Astrocyte (in vitro differentiated cells and primary cell): ENCODE data around the gene MEGF11. TPM values are rescaled to one million over a fixed set of nuclear protein-coding genes. Genes with fewer than 3 reads are reported as not detected.

Experiments used
- DNase-seq: peaks from one replicate; pipeline ENCODE4 v3.0.0-alpha.2; 2010; ENCODE audit warnings: low read depth
- FAIRE-seq: peaks from 2 replicates; lab custom pipeline; 2011; peaks lifted over from hg19 to GRCh38; lab: Jason Lieb, UNC
- H2AFZ ChIP-seq: 2 replicates; pipeline ENCODE4 v1.6.0; 2012; ENCODE audit warnings: low read depth, low read length, inconsistent platforms
- H3K27ac ChIP-seq: 2 replicates; pipeline ENCODE4 v1.5.1; 2011; ENCODE audit warnings: low read depth, low read length, inconsistent platforms
- H3K27me3 ChIP-seq: 2 replicates; pipeline ENCODE4 v1.6.0; 2011; ENCODE audit warnings: low read length, inconsistent platforms; ENCODE audit not compliant: insufficient read depth
- H3K36me3 ChIP-seq: 2 replicates; pipeline ENCODE4 v1.5.1; 2011; ENCODE audit warnings: low read length, inconsistent platforms; ENCODE audit not compliant: insufficient read depth
- H3K4me1 ChIP-seq: 2 replicates; pipeline ENCODE4 v1.5.1; 2011; ENCODE audit warnings: low read length, inconsistent platforms; ENCODE audit not compliant: insufficient read depth
- H3K4me2 ChIP-seq: 2 replicates; pipeline ENCODE4 v1.6.0; 2012; ENCODE audit warnings: low read length, inconsistent platforms
- H3K4me3 ChIP-seq: 2 replicates; pipeline ENCODE4 v1.5.1; 2011; ENCODE audit warnings: low read depth, mild to moderate bottlenecking, low read length, inconsistent platforms; ENCODE audit not compliant: insufficient read depth
- H3K79me2 ChIP-seq: 2 replicates; pipeline ENCODE4 v1.6.0; 2012; ENCODE audit warnings: mild to moderate bottlenecking, low read length, inconsistent platforms; ENCODE audit not compliant: insufficient read depth
- H3K9ac ChIP-seq: 2 replicates; pipeline ENCODE4 v1.6.0; 2012; ENCODE audit warnings: mild to moderate bottlenecking, low read length, inconsistent platforms
- H3K9me3 ChIP-seq: 2 replicates; pipeline ENCODE4 v1.5.1; 2012; ENCODE audit warnings: low read depth, mild to moderate bottlenecking, low read length, inconsistent platforms; ENCODE audit not compliant: insufficient read depth
- H4K20me1 ChIP-seq: 2 replicates; pipeline ENCODE4 v1.6.0; 2012; ENCODE audit warnings: low read length, inconsistent platforms; ENCODE audit not compliant: insufficient read depth
- H3K27ac Mint-ChIP-seq: one replicate; pipeline ENCODE4 v1.8.0; 2021; ENCODE audit warnings: mild to moderate bottlenecking, mixed read lengths; ENCODE audit not compliant: unreplicated experiment
- H3K27me3 Mint-ChIP-seq: one replicate; pipeline ENCODE4 v1.8.0; 2021; ENCODE audit warnings: low read depth, mixed read lengths; ENCODE audit not compliant: unreplicated experiment
- H3K36me3 Mint-ChIP-seq: one replicate; pipeline ENCODE4 v1.8.0; 2021; ENCODE audit warnings: low read depth, mixed read lengths; ENCODE audit not compliant: unreplicated experiment
- H3K4me1 Mint-ChIP-seq: one replicate; pipeline ENCODE4 v1.8.0; 2021; ENCODE audit warnings: low read depth, mixed read lengths; ENCODE audit not compliant: unreplicated experiment
- H3K4me3 Mint-ChIP-seq: one replicate; pipeline ENCODE4 v1.8.0; 2021; ENCODE audit warnings: mild to moderate bottlenecking, moderate library complexity, mixed read lengths; ENCODE audit not compliant: unreplicated experiment
- H3K9me3 Mint-ChIP-seq: one replicate; pipeline ENCODE4 v1.8.0; 2021; ENCODE audit warnings: mild to moderate bottlenecking, mixed read lengths; ENCODE audit not compliant: unreplicated experiment
- CTCF ChIP-seq: IDR thresholded peaks from 2 replicates; pipeline ENCODE4 v1.5.1; 2011; ENCODE audit warnings: low read depth, mild to moderate bottlenecking, inconsistent platforms, low read length, moderate library complexity; ENCODE audit not compliant: insufficient read depth
- EZH2 ChIP-seq: IDR thresholded peaks from 2 replicates; pipeline ENCODE4 v1.6.1; 2012; ENCODE audit warnings: mild to moderate bottlenecking, low read length, inconsistent platforms; ENCODE audit not compliant: insufficient read depth
- total RNA-seq: library from RNA; stranded (reverse); gene quantifications from 2 replicates; pipeline ENCODE4 v1.2.1, GENCODE V29; 2021

Gene MEGF11
- total RNA-seq, 1 donor from 2014 or later = 0.16 TPM

- H3K36me3 ChIP-seq = no peaks in the 10 kb centered on the region
- H3K27ac Mint-ChIP-seq = no peak overlapping the region
- peaks cover 12% of the 10 kb centered on the region for H3K4me1 Mint-ChIP-seq
- peaks cover 47% of the 10 kb centered on the region for H3K27me3 Mint-ChIP-seq
- no peaks in the 10 kb centered on the region for H3K4me1 ChIP-seq
- no peak overlapping the region for H3K4me2 ChIP-seq
- H3K36me3 Mint-ChIP-seq = no peaks in the 10 kb centered on the region
- no peaks in the 10 kb centered on the region for H4K20me1 ChIP-seq
- no peak overlapping the region for H3K9ac ChIP-seq
- H3K79me2 ChIP-seq = no peaks in the 10 kb centered on the region
- no peak overlapping the region for H2AFZ ChIP-seq
- H3K4me3 Mint-ChIP-seq = no peak overlapping the region
- H3K4me3 ChIP-seq = no peak overlapping the region
- DNase-seq = no peak
- no peaks in the 10 kb centered on the region for H3K9me3 Mint-ChIP-seq
- FAIRE-seq = no peak
- no peak for TF ChIP-seq CTCF
- H3K27me3 ChIP-seq = peaks cover 33% of the 10 kb centered on the region
- H3K27ac ChIP-seq = no peak overlapping the region
- H3K9me3 ChIP-seq = no peaks in the 10 kb centered on the region
These were observed 290.2 kb downstream of the MEGF11 start for GRCh38 chr15:65963358-65963757.

DNA sequence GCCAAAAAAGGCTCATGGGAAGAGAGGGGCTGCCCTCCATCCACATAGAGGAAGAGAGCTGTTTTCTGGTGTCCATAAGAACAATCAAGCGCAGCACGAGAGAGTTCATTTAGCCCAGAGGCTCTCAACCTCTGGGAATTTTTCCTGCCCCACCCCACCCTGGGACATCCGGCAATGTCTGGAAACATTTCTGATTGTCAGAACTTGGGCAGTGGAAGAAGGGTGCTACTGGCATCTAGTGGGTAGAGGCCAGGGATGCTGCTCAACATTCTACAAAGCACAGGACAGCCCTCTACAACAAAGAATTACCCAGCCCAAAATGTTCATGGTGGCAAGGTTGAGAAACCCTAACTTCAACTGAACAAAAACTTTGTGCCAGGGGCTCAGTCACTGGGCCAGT lies 291.4 kb downstream of the MEGF11 start:
- Histone ChIP-seq H3K9ac (no peak overlapping the region), H4K20me1 (no peaks in the 10 kb centered on the region), H3K4me3 (no peak overlapping the region), H3K4me2 (no peak overlapping the region), H3K79me2 (no peaks in the 10 kb centered on the region), H2AFZ (no peak overlapping the region), H3K27me3 (peaks cover 27% of the 10 kb centered on the region), H3K27ac (no peak overlapping the region), H3K36me3 (no peaks in the 10 kb centered on the region), H3K4me1 (no peaks in the 10 kb centered on the region), H3K9me3 (no peaks in the 10 kb centered on the region)
- no peak for TF ChIP-seq EZH2
- TF ChIP-seq CTCF = no peak
- no peak overlapping the region for H3K4me3 Mint-ChIP-seq
- H3K9me3 Mint-ChIP-seq = no peaks in the 10 kb centered on the region
- peaks cover 48% of the 10 kb centered on the region for H3K27me3 Mint-ChIP-seq
- H3K4me1 Mint-ChIP-seq = peaks cover 4% of the 10 kb centered on the region
- H3K36me3 Mint-ChIP-seq = no peaks in the 10 kb centered on the region
- DNase-seq = no peak
- H3K27ac Mint-ChIP-seq = no peak overlapping the region
- no peak for FAIRE-seq

- Histone ChIP-seq H3K36me3 (no peaks in the 10 kb centered on the region), H4K20me1 (no peaks in the 10 kb centered on the region), H3K79me2 (no peaks in the 10 kb centered on the region), H3K9me3 (no peaks in the 10 kb centered on the region), H3K9ac (no peak overlapping the region), H3K27me3 (peaks cover 25% of the 10 kb centered on the region), H3K4me1 (no peaks in the 10 kb centered on the region), H3K27ac (no peak overlapping the region), H3K4me3 (no peak overlapping the region), H2AFZ (no peak overlapping the region), H3K4me2 (no peak overlapping the region)
- no peak for FAIRE-seq
- TF ChIP-seq CTCF = no peak
- no peak for TF ChIP-seq EZH2
- Mint-ChIP-seq H3K27me3 (peaks cover 47% of the 10 kb centered on the region), H3K36me3 (no peaks in the 10 kb centered on the region), H3K4me3 (no peak overlapping the region), H3K27ac (no peak overlapping the region), H3K4me1 (no peaks in the 10 kb centered on the region), H3K9me3 (no peaks in the 10 kb centered on the region)
- no peak for DNase-seq
These were observed 293.0 kb downstream of the MEGF11 start for GRCh38 chr15:65960586-65960985.
